Adrenal gland (tissue), 12 donors: ENCODE results near the gene AKNAD1. TPM values are rescaled to one million over a fixed set of nuclear protein-coding genes. Genes with fewer than 3 reads are reported as not detected.
"Not testable (repeated sequence)": the region's sequence is repeated elsewhere in the genome, so short reads cannot be mapped to it uniquely, and the experiment has no call there.

ENCODE experiments used
- DNase-seq, 7 donors: peaks; one replicate each; pipeline ENCODE4 v3.0.0-alpha.2; 2019 to 2020
- H3K27ac ChIP-seq, 5 donors: fragments of 200-600 bp; sonication (generic) in 4 of 5; 1 replicate in 3 of 5; 2 replicates in 2 of 5; pipeline versions ENCODE4 v1.5.1 to v1.8.0; 2016 to 2020; ENCODE audit warnings: mild to moderate bottlenecking in 1 of 5
- H3K27me3 ChIP-seq: fragments of 200-600 bp; 2 replicates; pipeline ENCODE4 v1.8.0; 2021
- H3K36me3 ChIP-seq, 2 donors: fragments of 200-600 bp; replicated peaks in 1 of 2; 1 replicate in 1 of 2; 2 replicates in 1 of 2; pipeline versions ENCODE4 v1.5.1 to v1.8.0; 2018 to 2022
- H3K4me1 ChIP-seq, 2 donors: fragments of 200-600 bp; replicated peaks in 1 of 2; 1 replicate in 1 of 2; 2 replicates in 1 of 2; pipeline versions ENCODE4 v1.5.1 to v1.8.0; 2018 to 2021
- H3K4me3 ChIP-seq, 4 donors: fragments of 200-600 bp; sonication (generic) in 3 of 4; one replicate each; pipeline ENCODE4 v1.5.1; 2016 to 2018
- H3K9me3 ChIP-seq, 3 donors: fragments of 200-600 bp; sonication (generic) in 1 of 3; replicated peaks in 1 of 3; 1 replicate in 2 of 3; 2 replicates in 1 of 3; pipeline versions ENCODE4 v1.5.1 to v1.8.0; 2016 to 2021
- CTCF ChIP-seq, 6 experiments: fragments of 450-650 bp in 4 of 6; fragments of 200-600 bp in 2 of 6; sonication (generic) in 1 of 6; IDR thresholded peaks; 1 replicate in 5 of 6; 2 replicates in 1 of 6; pipeline versions ENCODE4 v1.5.1 to v1.8.0; 2016 to 2021; ENCODE audit warnings: antibody characterized with exemption in 6 of 6, mild to moderate bottlenecking in 2 of 6, moderate library complexity in 1 of 6
- POLR2A ChIP-seq, 2 donors: fragments of 450-650 bp; IDR thresholded peaks; one replicate each; pipeline ENCODE4 v1.6.1; 2017; ENCODE audit warnings: antibody characterized with exemption in 2 of 2, mild to moderate bottlenecking in 2 of 2, moderate library complexity in 1 of 2
- WGBS, 4 donors: extraction: QIAGEN DNeasy Blood & Tissue Kit in 2 of 4; methylation state at CpG; one replicate each; pipeline versions ENCODE4 v1.1.5 to v1.1.7; 2013 to 2017; 5-methylcytosine and 5-hydroxymethylcytosine counted together
- intact Hi-C, 2 donors: fragments of 100-400 bp; cut with DNase I; formaldehyde crosslinking; loops; one replicate each; pipeline versions ENCODE4 v1.14.1 to v1.15.0; 2022 to 2023
- polyA plus RNA-seq, 3 donors: library from polyadenylated mRNA; stranded (reverse); fragments of 200-250 nt in 2 of 3; fragments of 350-450 nt in 1 of 3; fragmentation: Illumina TruSeq in 1 of 3; extraction: RNeasy Lipid Tissue Mini Kit (QIAGEN cat#74804) in 1 of 3; gene quantifications; one replicate each; pipeline ENCODE4 v1.2.3, GENCODE V29; 2013 to 2014
- total RNA-seq, 9 donors: library from RNA; depleted of rRNA in 4 of 9; stranded (reverse); fragments of >200 nt in 4 of 9; fragments of 120-200 nt in 1 of 9; fragmentation: NEBNext Ultra II Directional in 1 of 9; extraction: Animal tissue kit (Norgen Biotek cat#: 25700) in 1 of 9; gene quantifications; one replicate each; pipeline versions ENCODE4 v1.1.0 to v1.2.4, GENCODE V29; 2013 to 2023
- donor health status: healthy with polysubstance abuse.
- donor health status: Bipolar disorder and iron deficiency.
- donor health status: DM: yes; HTN: yes; CAD: no.
- donor health status: DM: no; HTN: no; CAD: no.
- donor health status: DM: no; HTN: no; CAD: no.
- donor health status: DM: yes; HTN: yes; CAD: no.

Gene AKNAD1
- total and polyA plus RNA-seq, 12 donors, result 0.35 to 8.5 (median 1.4) TPM; not detected in 3

GRCh38 chr1:108785264-108785663 is 71.6 kb downstream of the AKNAD1 start:
- Histone ChIP-seq H3K27ac (no peak overlapping the region), H3K4me1 (no peaks in the 10 kb centered on the region), H3K27me3 (no peaks in the 10 kb centered on the region), H3K36me3 (peaks cover 0 to 18% of the 10 kb centered on the region in 2 donors), H3K9me3 (peaks cover 0 to 5% (median 0%) of the 10 kb centered on the region in 3 donors), H3K4me3 (no peak overlapping the region)
- DNase-seq, result no peak
- 93 to 95% (median 94%) methylated on average over 6 of the region's 6 CpGs for WGBS, 4 donors
- TF ChIP-seq CTCF (IDR thresholded peaks at IDR 0.05), result no peak
- no peak for TF ChIP-seq POLR2A (IDR thresholded peaks at IDR 0.05)
- intact Hi-C loops, result no loop called here

DNA sequence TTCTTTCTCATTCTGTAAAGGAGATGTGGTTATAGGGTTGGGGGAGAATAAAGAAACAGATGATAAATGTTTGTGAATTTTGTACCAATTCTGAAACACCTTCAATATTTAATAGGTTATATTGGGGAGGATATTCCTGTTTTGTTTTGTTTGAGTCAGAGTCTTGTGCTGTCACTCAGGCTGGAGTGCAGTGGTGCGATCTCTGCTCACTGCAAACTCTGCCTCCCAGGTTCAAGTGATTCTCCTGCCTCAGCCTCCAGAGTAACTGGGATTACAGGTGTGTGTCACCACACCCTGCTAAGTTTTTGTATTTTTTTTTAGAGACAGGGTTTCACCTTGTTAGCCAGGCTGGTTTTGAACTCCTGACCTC is 75.3 kb downstream of the AKNAD1 start:
- H3K4me1 ChIP-seq, DNase-seq, H3K4me3 ChIP-seq, H3K27me3 ChIP-seq, intact Hi-C loops, H3K9me3 ChIP-seq, H3K27ac ChIP-seq: not testable (repeated sequence)
- H3K36me3 ChIP-seq, result peaks cover 0 to 39% of the 10 kb centered on the region in 2 donors
- WGBS, 4 donors, result 100% methylated on average over 1 of the region's 1 CpG

GRCh38 chr1:108780937-108781574 is 75.8 kb downstream of the AKNAD1 start:
- Histone ChIP-seq H3K27me3 (no peaks in the 10 kb centered on the region), H3K4me3 (no peak overlapping the region), H3K36me3 (peaks cover 0 to 38% of the 10 kb centered on the region in 2 donors), H3K4me1 (no peaks in the 10 kb centered on the region), H3K9me3 (peaks cover 0 to 5% (median 0%) of the 10 kb centered on the region in 3 donors), H3K27ac (no peak overlapping the region)
- intact Hi-C loops, result no loop called here
- TF ChIP-seq POLR2A (IDR thresholded peaks at IDR 0.05), result no peak
- no peak for TF ChIP-seq CTCF (IDR thresholded peaks at IDR 0.05)
- DNase-seq, result no peak
- WGBS, 4 donors, result 85 to 94% (median 91%) methylated on average over 3 of the region's 3 CpGs

DNA sequence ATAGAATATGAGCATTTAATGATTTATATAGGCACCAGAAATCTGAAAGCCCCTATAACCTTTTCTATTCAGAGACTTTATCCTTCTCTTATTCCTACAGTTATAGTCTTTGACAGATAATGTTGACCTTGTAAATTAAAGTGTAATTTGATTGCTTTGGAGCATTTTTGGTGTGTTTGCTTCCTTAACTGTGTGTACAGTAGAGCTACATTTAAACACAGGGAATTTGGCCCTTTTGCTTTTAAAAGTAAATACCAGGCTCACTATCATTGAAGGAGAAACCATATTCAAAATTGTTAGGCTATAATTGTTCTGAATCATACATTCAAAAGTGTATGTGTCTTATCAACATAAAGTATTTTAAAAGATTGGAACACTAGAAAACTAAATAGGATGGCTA is 77.4 kb downstream of the AKNAD1 start:
- no peaks in the 10 kb centered on the region for H3K27me3 ChIP-seq
- peaks cover 0 to 37% of the 10 kb centered on the region in 2 donors for H3K36me3 ChIP-seq
- TF ChIP-seq CTCF (IDR thresholded peaks at IDR 0.05) (no peak), POLR2A (IDR thresholded peaks at IDR 0.05) (no peak)
- no peaks in the 10 kb centered on the region for H3K9me3 ChIP-seq
- no peak for DNase-seq
- no peak overlapping the region for H3K27ac ChIP-seq
- intact Hi-C loops, result no loop called here
- no peaks in the 10 kb centered on the region for H3K4me1 ChIP-seq
- no peak overlapping the region for H3K4me3 ChIP-seq

DNA sequence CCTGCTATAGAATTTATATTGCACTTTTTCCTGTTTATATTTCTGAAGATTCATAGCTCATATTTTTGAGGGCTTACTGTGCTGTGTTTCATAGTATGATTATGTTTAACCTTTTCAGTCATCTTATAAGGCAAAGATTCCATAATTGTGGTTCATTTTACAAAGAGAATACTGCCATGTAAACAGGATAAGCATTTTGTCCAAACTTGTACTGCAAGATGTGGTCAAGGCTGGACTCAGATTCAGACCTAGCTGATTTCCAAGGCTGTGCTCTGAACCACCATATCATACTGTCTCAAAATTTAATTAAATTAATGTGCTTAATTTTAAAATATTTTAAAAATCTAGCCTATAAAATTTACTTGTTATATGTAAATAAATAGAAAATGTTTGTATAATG is 79.1 kb downstream of the AKNAD1 start:
- Histone ChIP-seq H3K4me1 (no peaks in the 10 kb centered on the region), H3K27ac (no peak overlapping the region), H3K36me3 (peaks cover 0 to 53% of the 10 kb centered on the region in 2 donors), H3K27me3 (no peaks in the 10 kb centered on the region), H3K4me3 (no peak overlapping the region), H3K9me3 (no peaks in the 10 kb centered on the region)
- no peak for DNase-seq
- intact Hi-C loops, result no loop called here
- TF ChIP-seq POLR2A (IDR thresholded peaks at IDR 0.05) (no peak), CTCF (IDR thresholded peaks at IDR 0.05) (no peak)
